D721Med (cell line): ENCODE measurements around the gene CTNNA2.

ENCODE experiments used
- DNase-seq: peaks from one replicate; pipeline ENCODE4 v3.0.0; 2011; ENCODE audit warnings: low spot score; ENCODE audit not compliant: insufficient read length
- FAIRE-seq: peaks from 2 replicates; lab custom pipeline; 2011; peaks lifted over from hg19 to GRCh38; lab: Jason Lieb, UNC
- CTCF ChIP-seq: IDR thresholded peaks from 2 replicates; pipeline ENCODE4 v1.5.1; 2012; ENCODE audit warnings: mild to moderate bottlenecking, control low read depth; ENCODE audit not compliant: insufficient read depth; ENCODE audit errors: missing control alignments

Gene CTNNA2

GRCh38 chr2:79715338-79715737, 202.5 kb downstream of the CTNNA2 start:
- no peak for DNase-seq
- no peak for FAIRE-seq
- no peak for TF ChIP-seq CTCF

- TF ChIP-seq CTCF, result no peak
- FAIRE-seq, result no peak
These were observed 203.4 kb downstream of the CTNNA2 start for GRCh38 chr2:79716266-79716665.

GRCh38 chr2:79717364-79718007, 204.6 kb downstream of the CTNNA2 start:
- TF ChIP-seq CTCF, result no peak
- DNase-seq (no peak), FAIRE-seq (no peak)

More at GRCh38 chr2:79716266-79716665, 203.4 kb downstream of the CTNNA2 start:
- DNase-seq, result no peak

- DNase-seq, result no peak
- FAIRE-seq, result no peak
- TF ChIP-seq CTCF, result no peak
These were observed 208.2 kb downstream of the CTNNA2 start for GRCh38 chr2:79721061-79721460.

GRCh38 chr2:79721966-79722365, 209.1 kb downstream of the CTNNA2 start:
- DNase-seq, result no peak

GRCh38 chr2:79723830-79724229, 211.0 kb downstream of the CTNNA2 start:
- TF ChIP-seq CTCF, result no peak
- DNase-seq (no peak), FAIRE-seq (no peak)

More at GRCh38 chr2:79721966-79722365, 209.1 kb downstream of the CTNNA2 start:
- FAIRE-seq, result no peak
- no peak for TF ChIP-seq CTCF

- FAIRE-seq (no peak), DNase-seq (no peak)
- no peak for TF ChIP-seq CTCF
These were observed 216.7 kb downstream of the CTNNA2 start for GRCh38 chr2:79729532-79729931.
